Transverse colon (tissue), 4 donors: ENCODE measurements around the gene INPP4B. TPM values are rescaled to one million over a fixed set of nuclear protein-coding genes. Genes with fewer than 3 reads are reported as not detected.

Experiments used
- DNase-seq: peaks from one replicate; pipeline ENCODE4 v3.0.0-alpha.2; 2019
- H3K27ac ChIP-seq, 4 donors: fragments of 200-600 bp; sonication (generic); 2 replicates each; pipeline ENCODE4 v1.5.1; 2016 to 2018; ENCODE audit warnings: inconsistent platforms in 4 of 4
- H3K27me3 ChIP-seq: fragments of 200-600 bp; sonication (generic); 2 replicates; pipeline ENCODE4 v1.5.1; 2017; ENCODE audit warnings: inconsistent platforms
- H3K36me3 ChIP-seq, 4 donors: fragments of 200-600 bp; sonication (generic); 2 replicates each; pipeline ENCODE4 v1.5.1; 2017 to 2019; ENCODE audit warnings: inconsistent platforms in 4 of 4
- H3K4me1 ChIP-seq, 4 donors: fragments of 200-600 bp; sonication (generic); 2 replicates each; pipeline ENCODE4 v1.5.1; 2017 to 2020; ENCODE audit warnings: inconsistent platforms in 4 of 4
- H3K4me3 ChIP-seq, 4 donors: fragments of 200-600 bp; sonication (generic); 1 replicate in 1 of 4; 2 replicates in 3 of 4; pipeline versions ENCODE4 v1.5.1 to v1.6.1; 2017 to 2019; ENCODE audit warnings: inconsistent platforms in 4 of 4
- H3K9me3 ChIP-seq, 2 donors: fragments of 200-600 bp; sonication (generic); 2 replicates each; pipeline ENCODE4 v1.5.1; 2017 to 2019; ENCODE audit warnings: inconsistent platforms in 2 of 2
- EP300 ChIP-seq: sonication (generic); formaldehyde crosslinking; IDR thresholded peaks from one replicate; pipeline ENCODE4 v1.6.1; 2017; ENCODE audit warnings: antibody characterized with exemption, low read depth
- POLR2A ChIP-seq: fragments of 450-650 bp; IDR thresholded peaks from one replicate; pipeline ENCODE4 v1.6.1; 2016; ENCODE audit warnings: antibody characterized with exemption, mild to moderate bottlenecking, moderate library complexity
- POLR2AphosphoS5 ChIP-seq, 3 donors: sonication (generic); formaldehyde crosslinking; IDR thresholded peaks; one replicate each; pipeline ENCODE4 v1.6.1; 2016; ENCODE audit warnings: antibody characterized with exemption in 3 of 3
- WGBS, 2 donors: methylation state at CpG; one replicate each; pipeline ENCODE4 v1.1.5; 2018; ENCODE audit warnings: low coverage in 1 of 2; 5-methylcytosine and 5-hydroxymethylcytosine counted together
- in situ Hi-C, 4 donors: fragments of 200-750 bp; cut with MboI; loops; one replicate each; pipeline versions ENCODE4 v1.15.0 to v1.15.1; 2017; ENCODE audit warnings: low sequenced_read_pairs in 3 of 4, low pct_ligation_motif_present in 1 of 4, low pct_unique_long_range_greater_than_20kb in 1 of 4
- intact Hi-C: fragments of 100-400 bp; cut with DNase I; formaldehyde crosslinking; loops from one replicate; pipeline ENCODE4 v1.15.1; 2023; ENCODE audit warnings: low total_unique reads
- total RNA-seq, 4 donors: library from RNA; depleted of rRNA; stranded (reverse); fragments of >200 nt; gene quantifications; one replicate each; pipeline ENCODE4 v1.1.0, GENCODE V29; 2016
- TF ChIP-seq, protein P1 (sequence below), 5 experiments: fragments of 200-600 bp in 3 of 5; fragments of 450-650 bp in 2 of 5; sonication (generic) in 3 of 5; IDR thresholded peaks; 1 replicate in 2 of 5; 2 replicates in 3 of 5; pipeline ENCODE4 v1.5.1; 2016 to 2017; ENCODE audit warnings: antibody characterized with exemption in 5 of 5, inconsistent platforms in 3 of 5, mild to moderate bottlenecking in 2 of 5, moderate library complexity in 1 of 5

Gene INPP4B
- total RNA-seq, 4 donors from 2014 or later: 18.3 to 33.8 (median 31.4) TPM

DNA sequence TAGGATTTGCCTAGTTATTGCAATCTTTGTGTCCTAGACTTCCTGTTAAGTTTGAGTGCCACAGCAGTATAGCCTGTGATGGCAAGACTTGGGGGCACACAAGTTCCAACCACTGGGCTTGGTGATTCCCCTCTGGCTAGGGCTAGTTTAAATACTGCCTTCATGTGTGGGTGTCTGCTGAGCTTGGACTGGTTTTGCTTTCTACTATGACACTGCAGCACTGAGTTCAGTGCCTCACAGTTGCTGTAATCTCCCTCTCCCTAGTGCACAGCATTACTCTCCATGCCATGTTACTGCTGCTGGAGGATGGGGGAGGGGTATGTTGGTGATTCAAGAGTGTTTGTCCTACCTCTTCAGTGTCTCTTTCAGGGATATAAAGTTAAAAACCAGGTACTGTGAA, 830.1 kb downstream of the INPP4B start:
- Histone ChIP-seq H3K27me3 (no peaks in the 10 kb centered on the region), H3K4me1 (no peaks in the 10 kb centered on the region), H3K36me3 (no peaks in the 10 kb centered on the region), H3K9me3 (no peaks in the 10 kb centered on the region), H3K4me3 (no peak overlapping the region), H3K27ac (no peak overlapping the region)
- intact Hi-C loops: no loop called here
- DNase-seq: no peak
- in situ Hi-C loops: no loop called here
- TF ChIP-seq, protein P1, sequence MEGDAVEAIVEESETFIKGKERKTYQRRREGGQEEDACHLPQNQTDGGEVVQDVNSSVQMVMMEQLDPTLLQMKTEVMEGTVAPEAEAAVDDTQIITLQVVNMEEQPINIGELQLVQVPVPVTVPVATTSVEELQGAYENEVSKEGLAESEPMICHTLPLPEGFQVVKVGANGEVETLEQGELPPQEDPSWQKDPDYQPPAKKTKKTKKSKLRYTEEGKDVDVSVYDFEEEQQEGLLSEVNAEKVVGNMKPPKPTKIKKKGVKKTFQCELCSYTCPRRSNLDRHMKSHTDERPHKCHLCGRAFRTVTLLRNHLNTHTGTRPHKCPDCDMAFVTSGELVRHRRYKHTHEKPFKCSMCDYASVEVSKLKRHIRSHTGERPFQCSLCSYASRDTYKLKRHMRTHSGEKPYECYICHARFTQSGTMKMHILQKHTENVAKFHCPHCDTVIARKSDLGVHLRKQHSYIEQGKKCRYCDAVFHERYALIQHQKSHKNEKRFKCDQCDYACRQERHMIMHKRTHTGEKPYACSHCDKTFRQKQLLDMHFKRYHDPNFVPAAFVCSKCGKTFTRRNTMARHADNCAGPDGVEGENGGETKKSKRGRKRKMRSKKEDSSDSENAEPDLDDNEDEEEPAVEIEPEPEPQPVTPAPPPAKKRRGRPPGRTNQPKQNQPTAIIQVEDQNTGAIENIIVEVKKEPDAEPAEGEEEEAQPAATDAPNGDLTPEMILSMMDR (IDR thresholded peaks at IDR 0.05): no peak
- TF ChIP-seq EP300: no peak
- TF ChIP-seq POLR2A: no peak
- no peak for TF ChIP-seq POLR2AphosphoS5 (IDR thresholded peaks at IDR 0.05)

DNA sequence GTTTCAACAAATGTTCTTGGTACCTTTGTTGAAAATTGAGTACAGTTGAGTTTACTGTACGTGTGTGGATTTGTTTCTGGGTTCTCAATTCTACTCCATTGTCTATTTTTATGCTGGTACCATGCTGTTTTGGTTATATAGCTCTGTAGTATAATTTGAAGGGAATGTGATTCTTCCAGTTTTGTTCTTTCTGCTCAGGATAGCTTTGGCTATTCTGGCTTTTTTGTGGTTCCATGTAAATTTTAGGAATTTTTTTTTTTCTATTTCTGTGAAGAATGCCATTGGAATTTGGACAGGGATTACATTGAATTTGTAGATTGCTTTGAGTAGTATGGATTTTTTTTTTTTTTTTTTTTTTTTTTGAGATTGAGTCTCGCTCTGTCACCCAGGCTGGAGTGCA, 836.4 kb downstream of the INPP4B start:
- Histone ChIP-seq H3K27ac (no peak overlapping the region), H3K4me1 (no peaks in the 10 kb centered on the region), H3K27me3 (no peaks in the 10 kb centered on the region), H3K9me3 (no peaks in the 10 kb centered on the region), H3K4me3 (no peak overlapping the region), H3K36me3 (no peaks in the 10 kb centered on the region)
- intact Hi-C loops: no loop called here
- in situ Hi-C loops: no loop called here
- no peak for DNase-seq
- TF ChIP-seq, protein P1 (IDR thresholded peaks at IDR 0.05): no peak
- TF ChIP-seq POLR2AphosphoS5 (IDR thresholded peaks at IDR 0.05): no peak
- TF ChIP-seq EP300: no peak
- TF ChIP-seq POLR2A: no peak
- WGBS, 2 donors: 56% methylated on average over 2 of the region's 2 CpGs; no CpG with 5 or more reads in 1 of the 2 donors

DNA sequence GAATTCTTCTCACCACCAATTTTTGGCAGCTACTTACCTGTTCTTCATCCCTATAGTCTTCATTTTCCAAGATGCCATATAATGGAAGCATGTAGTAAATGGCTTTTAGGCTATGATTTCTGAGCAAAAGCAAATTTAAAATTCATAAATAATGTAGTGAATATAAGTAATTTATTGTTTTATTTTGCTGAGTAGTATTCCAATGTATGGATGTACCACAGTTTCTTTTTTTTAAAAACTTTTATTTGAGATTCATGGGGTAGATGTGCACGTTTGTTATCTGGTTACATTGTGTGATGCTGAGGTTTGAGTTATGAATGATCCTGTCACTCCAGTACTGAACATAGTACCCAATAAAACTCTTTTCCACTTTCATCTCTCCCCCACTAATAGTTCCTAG, 840.6 kb downstream of the INPP4B start:
- WGBS, 2 donors: 60 to 83% methylated on average over 1 of the region's 1 CpG
- Histone ChIP-seq H3K36me3 (no peaks in the 10 kb centered on the region), H3K27me3 (no peaks in the 10 kb centered on the region), H3K9me3 (no peaks in the 10 kb centered on the region), H3K27ac (no peak overlapping the region), H3K4me1 (no peaks in the 10 kb centered on the region), H3K4me3 (no peak overlapping the region)
- no peak for DNase-seq
- intact Hi-C loops: no loop called here
- in situ Hi-C loops: no loop called here
- TF ChIP-seq, protein P1 (IDR thresholded peaks at IDR 0.05): no peak
- TF ChIP-seq POLR2AphosphoS5 (IDR thresholded peaks at IDR 0.05) (no peak), EP300 (no peak), POLR2A (no peak)

DNA sequence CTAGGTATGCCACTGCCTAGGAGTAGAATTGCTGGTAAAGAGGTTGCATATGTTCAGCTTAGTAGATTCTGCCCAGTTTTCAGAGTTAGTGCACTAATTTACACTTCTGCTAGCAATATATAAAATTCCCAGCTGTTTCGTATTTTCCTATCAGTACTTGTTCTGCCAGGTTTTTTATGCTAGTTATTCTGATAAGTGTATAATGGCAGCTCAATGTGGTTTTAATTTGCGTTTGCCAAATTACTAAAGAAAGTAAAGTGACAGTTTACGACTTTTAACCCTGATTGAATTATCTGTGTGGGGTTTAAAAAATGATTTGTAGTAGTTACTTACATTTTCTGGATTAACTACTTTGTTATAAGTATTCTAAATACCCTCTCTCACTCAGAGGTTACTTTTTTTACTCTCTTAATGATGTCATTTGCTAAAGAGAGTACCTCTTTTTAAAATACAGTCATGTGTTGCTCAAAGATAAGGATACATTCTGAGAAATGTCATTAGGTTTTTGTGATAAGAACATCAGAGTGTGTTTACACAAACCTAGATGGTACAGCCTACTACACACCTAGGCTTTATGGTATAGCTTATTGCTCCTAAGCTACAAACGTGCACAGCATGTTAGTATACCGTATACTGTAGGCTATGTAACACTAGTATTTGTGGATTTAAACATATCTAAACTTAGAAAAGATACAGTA, 846.5 kb downstream of the INPP4B start:
- Histone ChIP-seq H3K27me3 (no peaks in the 10 kb centered on the region), H3K36me3 (no peaks in the 10 kb centered on the region), H3K9me3 (no peaks in the 10 kb centered on the region), H3K4me1 (no peaks in the 10 kb centered on the region), H3K27ac (no peak overlapping the region), H3K4me3 (no peak overlapping the region)
- in situ Hi-C loops: no loop called here
- no peak for TF ChIP-seq POLR2AphosphoS5 (IDR thresholded peaks at IDR 0.05)
- TF ChIP-seq POLR2A: no peak
- TF ChIP-seq, protein P1 (IDR thresholded peaks at IDR 0.05): no peak
- TF ChIP-seq EP300: no peak
- no peak for DNase-seq
- intact Hi-C loops: no loop called here
- 56 to 61% methylated on average over 5 of the region's 5 CpGs for WGBS, 2 donors
